SIG-M5 treated with dmso at 0.1 percent for 504 hours (cell line): ENCODE measurements around the gene SPRR4.
"Not testable (repeated sequence)": the region's sequence is repeated elsewhere in the genome, so short reads cannot be mapped to it uniquely, and the experiment has no call there.

Source experiments
- DNase-seq: peaks from one replicate; lab custom pipeline; 2025; ENCODE audit not compliant: unreplicated experiment; lab: John Stamatoyannopoulos, UW

The SPRR4 gene

DNA sequence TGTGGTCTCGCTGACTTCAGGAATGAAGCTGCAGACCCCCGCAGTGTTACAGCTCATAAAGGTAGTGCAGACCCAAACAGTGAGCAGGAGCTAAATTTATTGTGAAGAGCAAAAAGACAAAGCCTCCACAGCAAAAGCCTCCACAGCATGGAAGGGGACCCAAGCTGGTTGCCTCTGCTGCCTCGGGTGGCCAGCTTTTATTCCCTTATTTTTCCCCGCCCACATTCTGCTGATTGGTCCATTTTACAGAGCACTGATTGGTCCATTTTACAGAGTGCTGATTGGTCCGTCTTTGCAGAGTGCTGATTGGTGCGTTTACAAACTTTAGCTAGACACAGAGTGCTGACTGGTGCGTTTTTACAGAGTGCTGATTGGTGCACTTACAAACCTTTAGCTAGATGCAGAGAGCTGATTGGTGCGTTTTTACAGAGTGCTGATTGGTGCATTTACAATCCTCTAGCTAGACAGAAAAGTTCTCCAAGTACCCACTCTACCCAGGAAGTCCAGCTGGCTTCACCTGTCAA lies 40.8 kb downstream of the SPRR4 start:
- DNase-seq, result not testable (repeated sequence)

DNA sequence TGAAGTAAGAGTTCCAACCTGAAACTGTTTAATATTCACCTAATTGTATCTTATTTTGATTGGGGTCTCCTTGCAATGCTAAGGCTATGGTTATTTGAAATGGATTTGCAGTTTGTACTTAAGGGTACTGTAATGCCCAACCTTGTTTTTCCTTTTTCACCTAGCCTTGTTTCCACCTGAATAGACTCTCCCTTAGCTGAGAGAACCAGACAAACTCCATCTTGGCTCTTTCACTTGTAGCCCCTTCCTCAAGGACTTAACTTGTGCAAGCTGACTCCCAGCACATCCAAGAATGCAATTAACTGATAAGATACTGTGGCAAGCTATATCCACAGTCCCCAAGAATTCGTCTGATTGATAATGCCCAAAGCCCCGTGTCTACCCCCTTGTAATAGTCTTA lies 51.4 kb downstream of the SPRR4 start:
- not testable (repeated sequence) for DNase-seq
